Vagina (tissue), 2 donors: ENCODE data around the gene TRIO.

ENCODE experiments used
- POLR2AphosphoS5 ChIP-seq, 2 donors: sonication (generic); formaldehyde crosslinking; IDR thresholded peaks; one replicate each; pipeline ENCODE4 v1.9.0; 2017; ENCODE audit warnings: antibody characterized with exemption in 2 of 2, mild to moderate bottlenecking in 2 of 2, low read depth in 1 of 2; ENCODE audit not compliant: insufficient read depth in 1 of 2
- TF ChIP-seq, protein P1 (sequence below), 3 experiments: fragments of 450-650 bp in 2 of 3; fragments of 200-600 bp in 1 of 3; sonication (generic) in 1 of 3; IDR thresholded peaks; one replicate each; pipeline ENCODE4 v1.5.1; 2017 to 2019; ENCODE audit warnings: antibody characterized with exemption in 3 of 3, mild to moderate bottlenecking in 2 of 3, moderate library complexity in 2 of 3

- TF ChIP-seq, protein P1, sequence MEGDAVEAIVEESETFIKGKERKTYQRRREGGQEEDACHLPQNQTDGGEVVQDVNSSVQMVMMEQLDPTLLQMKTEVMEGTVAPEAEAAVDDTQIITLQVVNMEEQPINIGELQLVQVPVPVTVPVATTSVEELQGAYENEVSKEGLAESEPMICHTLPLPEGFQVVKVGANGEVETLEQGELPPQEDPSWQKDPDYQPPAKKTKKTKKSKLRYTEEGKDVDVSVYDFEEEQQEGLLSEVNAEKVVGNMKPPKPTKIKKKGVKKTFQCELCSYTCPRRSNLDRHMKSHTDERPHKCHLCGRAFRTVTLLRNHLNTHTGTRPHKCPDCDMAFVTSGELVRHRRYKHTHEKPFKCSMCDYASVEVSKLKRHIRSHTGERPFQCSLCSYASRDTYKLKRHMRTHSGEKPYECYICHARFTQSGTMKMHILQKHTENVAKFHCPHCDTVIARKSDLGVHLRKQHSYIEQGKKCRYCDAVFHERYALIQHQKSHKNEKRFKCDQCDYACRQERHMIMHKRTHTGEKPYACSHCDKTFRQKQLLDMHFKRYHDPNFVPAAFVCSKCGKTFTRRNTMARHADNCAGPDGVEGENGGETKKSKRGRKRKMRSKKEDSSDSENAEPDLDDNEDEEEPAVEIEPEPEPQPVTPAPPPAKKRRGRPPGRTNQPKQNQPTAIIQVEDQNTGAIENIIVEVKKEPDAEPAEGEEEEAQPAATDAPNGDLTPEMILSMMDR (IDR thresholded peaks at IDR 0.05): no peak
- TF ChIP-seq POLR2AphosphoS5 (IDR thresholded peaks at IDR 0.05; ENCODE audit: insufficient read depth in 1 of 2, low read depth in 1 of 2): no peak
Observed at GRCh38 chr5:14443671-14444093, 300.5 kb downstream of the TRIO start.
